Stimulated activated naive CD8-positive, alpha-beta T cell treated with anti-CD3 and anti-CD28 coated beads, Interleukin-15, Interleukin-2, amounts not matched to agents 100 ng/mL and 50 ng/mL, for 24 hours (primary cell): Measurements from ENCODE around the gene TOM1L2.
"Not testable (repeated sequence)": the region's sequence is repeated elsewhere in the genome, so short reads cannot be mapped to it uniquely, and the experiment has no call there.

Experiments
- H3K27ac Mint-ChIP-seq: one replicate; pipeline ENCODE4 v1.8.0; 2021; ENCODE audit warnings: mild to moderate bottlenecking, mixed read lengths
- H3K27me3 Mint-ChIP-seq: one replicate; pipeline ENCODE4 v1.8.0; 2021; ENCODE audit warnings: mixed read lengths
- H3K36me3 Mint-ChIP-seq: one replicate; pipeline ENCODE4 v1.8.0; 2021; ENCODE audit warnings: low read depth, mixed read lengths
- H3K4me1 Mint-ChIP-seq: one replicate; pipeline ENCODE4 v1.8.0; 2021; ENCODE audit warnings: low read depth, mixed read lengths
- H3K4me3 Mint-ChIP-seq: one replicate; pipeline ENCODE4 v1.8.0; 2021; ENCODE audit warnings: mild to moderate bottlenecking, mixed read lengths
- H3K9me3 Mint-ChIP-seq: one replicate; pipeline ENCODE4 v1.8.0; 2021; ENCODE audit warnings: mixed read lengths

TOM1L2 gene

GRCh38 chr17:17966399-17966798, 5.8 kb downstream of the TOM1L2 start:
- no peak overlapping the region for H3K4me3 Mint-ChIP-seq
- peak overlapping the region; percentile 29 for H3K27ac Mint-ChIP-seq
- H3K36me3 Mint-ChIP-seq, result no peaks in the 10 kb centered on the region
- H3K9me3 Mint-ChIP-seq, result no peaks in the 10 kb centered on the region
- peaks cover 59% of the 10 kb centered on the region for H3K4me1 Mint-ChIP-seq
- no peaks in the 10 kb centered on the region for H3K27me3 Mint-ChIP-seq

- Mint-ChIP-seq H3K27me3 (no peaks in the 10 kb centered on the region), H3K27ac (no peak overlapping the region), H3K4me1 (peaks cover 56% of the 10 kb centered on the region), H3K36me3 (no peaks in the 10 kb centered on the region), H3K4me3 (no peak overlapping the region), H3K9me3 (no peaks in the 10 kb centered on the region)
Observed at GRCh38 chr17:17965152-17965721, 7.0 kb downstream of the TOM1L2 start.

GRCh38 chr17:17964710-17965109, 7.5 kb downstream of the TOM1L2 start:
- Mint-ChIP-seq H3K27me3 (no peaks in the 10 kb centered on the region), H3K9me3 (no peaks in the 10 kb centered on the region), H3K4me3 (no peak overlapping the region), H3K4me1 (peaks cover 60% of the 10 kb centered on the region), H3K36me3 (no peaks in the 10 kb centered on the region), H3K27ac (no peak overlapping the region)

- H3K4me3 Mint-ChIP-seq, result no peak overlapping the region
- no peak overlapping the region for H3K27ac Mint-ChIP-seq
Observed at GRCh38 chr17:17963694-17964436, 8.3 kb downstream of the TOM1L2 start.

GRCh38 chr17:17963066-17963465, 9.1 kb downstream of the TOM1L2 start:
- H3K4me1 Mint-ChIP-seq, result peaks cover 68% of the 10 kb centered on the region
- no peak overlapping the region for H3K27ac Mint-ChIP-seq
- no peaks in the 10 kb centered on the region for H3K27me3 Mint-ChIP-seq
- H3K4me3 Mint-ChIP-seq, result no peak overlapping the region
- no peaks in the 10 kb centered on the region for H3K36me3 Mint-ChIP-seq
- no peaks in the 10 kb centered on the region for H3K9me3 Mint-ChIP-seq

More at GRCh38 chr17:17963694-17964436, 8.3 kb downstream of the TOM1L2 start:
- no peaks in the 10 kb centered on the region for H3K27me3 Mint-ChIP-seq
- H3K4me1 Mint-ChIP-seq, result peaks cover 63% of the 10 kb centered on the region
- no peaks in the 10 kb centered on the region for H3K36me3 Mint-ChIP-seq
- no peaks in the 10 kb centered on the region for H3K9me3 Mint-ChIP-seq

GRCh38 chr17:17960500-17961030, 11.6 kb downstream of the TOM1L2 start:
- peaks cover 4% of the 10 kb centered on the region for H3K9me3 Mint-ChIP-seq
- H3K36me3 Mint-ChIP-seq, result peaks cover 6% of the 10 kb centered on the region
- peaks cover 61% of the 10 kb centered on the region for H3K4me1 Mint-ChIP-seq
- no peaks in the 10 kb centered on the region for H3K27me3 Mint-ChIP-seq
- H3K4me3 Mint-ChIP-seq, result peak overlapping the region; percentile 81
- H3K27ac Mint-ChIP-seq, result peak overlapping the region; percentile 95

- Mint-ChIP-seq H3K4me1 (peaks cover 61% of the 10 kb centered on the region), H3K4me3 (peak overlapping the region; percentile 81), H3K27me3 (no peaks in the 10 kb centered on the region), H3K36me3 (peaks cover 14% of the 10 kb centered on the region), H3K27ac (peak overlapping the region; percentile 95), H3K9me3 (peaks cover 4% of the 10 kb centered on the region)
Observed at GRCh38 chr17:17959520-17960361, 12.5 kb downstream of the TOM1L2 start.

- no peaks in the 10 kb centered on the region for H3K27me3 Mint-ChIP-seq
- peaks cover 62% of the 10 kb centered on the region for H3K4me1 Mint-ChIP-seq
- H3K36me3 Mint-ChIP-seq, result peaks cover 14% of the 10 kb centered on the region
- H3K9me3 Mint-ChIP-seq, result peaks cover 4% of the 10 kb centered on the region
- H3K27ac Mint-ChIP-seq, result peak overlapping the region; percentile 95
- H3K4me3 Mint-ChIP-seq, result peak overlapping the region; percentile 81
Observed at GRCh38 chr17:17958982-17959381, 13.2 kb downstream of the TOM1L2 start.

GRCh38 chr17:17957584-17957916, 14.7 kb downstream of the TOM1L2 start:
- Mint-ChIP-seq H3K4me1 (peaks cover 61% of the 10 kb centered on the region), H3K9me3 (peaks cover 4% of the 10 kb centered on the region), H3K27ac (peak overlapping the region; percentile 95), H3K36me3 (peaks cover 14% of the 10 kb centered on the region), H3K4me3 (no peak overlapping the region), H3K27me3 (no peaks in the 10 kb centered on the region)

GRCh38 chr17:17955790-17956341, 16.3 kb downstream of the TOM1L2 start:
- not testable (repeated sequence) for H3K9me3 Mint-ChIP-seq, H3K27me3 Mint-ChIP-seq
- H3K4me3 Mint-ChIP-seq, result peak overlapping the region; percentile 21
- peaks cover 63% of the 10 kb centered on the region for H3K4me1 Mint-ChIP-seq
- peaks cover 14% of the 10 kb centered on the region for H3K36me3 Mint-ChIP-seq
- H3K27ac Mint-ChIP-seq, result peak overlapping the region; percentile 42

GRCh38 chr17:17954079-17954478, 18.1 kb downstream of the TOM1L2 start:
- no peak overlapping the region for H3K4me3 Mint-ChIP-seq
- H3K9me3 Mint-ChIP-seq, result peaks cover 4% of the 10 kb centered on the region
- H3K27me3 Mint-ChIP-seq, result no peaks in the 10 kb centered on the region
- H3K4me1 Mint-ChIP-seq, result peaks cover 50% of the 10 kb centered on the region
- no peak overlapping the region for H3K27ac Mint-ChIP-seq
- peaks cover 14% of the 10 kb centered on the region for H3K36me3 Mint-ChIP-seq

- H3K4me3 Mint-ChIP-seq, result no peak overlapping the region
- peaks cover 14% of the 10 kb centered on the region for H3K36me3 Mint-ChIP-seq
- no peaks in the 10 kb centered on the region for H3K27me3 Mint-ChIP-seq
- H3K27ac Mint-ChIP-seq, result no peak overlapping the region
- H3K4me1 Mint-ChIP-seq, result peaks cover 46% of the 10 kb centered on the region
- H3K9me3 Mint-ChIP-seq, result peaks cover 4% of the 10 kb centered on the region
Observed at GRCh38 chr17:17952691-17953090, 19.5 kb downstream of the TOM1L2 start.

GRCh38 chr17:17951524-17951923, 20.7 kb downstream of the TOM1L2 start:
- no peaks in the 10 kb centered on the region for H3K27me3 Mint-ChIP-seq
- peaks cover 4% of the 10 kb centered on the region for H3K9me3 Mint-ChIP-seq
- peaks cover 43% of the 10 kb centered on the region for H3K4me1 Mint-ChIP-seq
- H3K27ac Mint-ChIP-seq, result no peak overlapping the region
- H3K36me3 Mint-ChIP-seq, result peaks cover 14% of the 10 kb centered on the region
- no peak overlapping the region for H3K4me3 Mint-ChIP-seq

- no peaks in the 10 kb centered on the region for H3K27me3 Mint-ChIP-seq
- H3K4me1 Mint-ChIP-seq, result peaks cover 38% of the 10 kb centered on the region
- H3K36me3 Mint-ChIP-seq, result peaks cover 10% of the 10 kb centered on the region
- H3K4me3 Mint-ChIP-seq, result no peak overlapping the region
- no peak overlapping the region for H3K27ac Mint-ChIP-seq
- peaks cover under 1% of the 10 kb centered on the region for H3K9me3 Mint-ChIP-seq
Observed at GRCh38 chr17:17950806-17951205, 21.4 kb downstream of the TOM1L2 start.

GRCh38 chr17:17950347-17950746, 21.9 kb downstream of the TOM1L2 start:
- H3K9me3 Mint-ChIP-seq, result no peaks in the 10 kb centered on the region
- H3K36me3 Mint-ChIP-seq, result peaks cover 6% of the 10 kb centered on the region
- H3K27me3 Mint-ChIP-seq, result no peaks in the 10 kb centered on the region
- H3K27ac Mint-ChIP-seq, result no peak overlapping the region
- peaks cover 35% of the 10 kb centered on the region for H3K4me1 Mint-ChIP-seq
- H3K4me3 Mint-ChIP-seq, result no peak overlapping the region
